Cardiac muscle cell (in vitro differentiated cells and primary cell): ENCODE data around the gene DEPDC5. TPM values are rescaled to one million over a fixed set of nuclear protein-coding genes. Genes with fewer than 3 reads are reported as not detected.

Source experiments
- DNase-seq, 2 donors: peaks; one replicate each; pipeline versions ENCODE4 v3.0.0 to v3.0.0-alpha.2; 2010 to 2017; ENCODE audit warnings: low read depth in 1 of 2, low spot score in 1 of 2
- H3K27ac ChIP-seq: fragments of 200-600 bp; sonication (generic); 2 replicates; pipeline ENCODE4 v1.5.1; 2016
- H3K27me3 ChIP-seq: fragments of 200-600 bp; sonication (generic); 2 replicates; pipeline ENCODE4 v1.6.0; 2016; ENCODE audit warnings: control low read depth
- H3K36me3 ChIP-seq: fragments of 200-600 bp; sonication (generic); 2 replicates; pipeline ENCODE4 v1.5.1; 2016; ENCODE audit warnings: control low read depth
- H3K4me1 ChIP-seq: fragments of 200-600 bp; sonication (generic); 2 replicates; pipeline ENCODE4 v1.8.1; 2017; ENCODE audit warnings: low read depth, mild to moderate bottlenecking, mixed run types
- H3K4me3 ChIP-seq: fragments of 200-600 bp; sonication (generic); 2 replicates; pipeline ENCODE4 v1.5.1; 2016; ENCODE audit warnings: mild to moderate bottlenecking
- H3K9me3 ChIP-seq: fragments of 200-600 bp; sonication (generic); 2 replicates; pipeline ENCODE4 v1.5.1; 2017; ENCODE audit warnings: low read depth, mild to moderate bottlenecking, control low read depth
- CTCF ChIP-seq: IDR thresholded peaks from 2 replicates; pipeline ENCODE4 v1.5.1; 2012; ENCODE audit warnings: low read depth, mild to moderate bottlenecking, low read length
- polyA plus RNA-seq: library from polyadenylated mRNA; unstranded; fragments of >200 nt; fragmentation: Nextera tagmentation; extraction: Ambion mirVana; gene quantifications from 2 replicates; pipeline ENCODE4 v1.2.1, GENCODE V29; 2016
- total RNA-seq: library from RNA; depleted of rRNA; stranded (reverse); fragments of >200 nt; gene quantifications from 2 replicates; pipeline ENCODE4 v1.2.3, GENCODE V29; 2016

Gene DEPDC5
- total and polyA plus RNA-seq, 2 experiments from 2014 or later = 18.2 to 30.6 TPM

- Histone ChIP-seq H3K27me3 (no peaks in the 10 kb centered on the region), H3K4me1 (peaks cover 5% of the 10 kb centered on the region), H3K4me3 (no peak overlapping the region), H3K9me3 (no peaks in the 10 kb centered on the region), H3K27ac (no peak overlapping the region), H3K36me3 (no peaks in the 10 kb centered on the region)
- DNase-seq = no peak
- no peak for TF ChIP-seq CTCF
Observed at GRCh38 chr22:31933406-31933805, 179.6 kb downstream of the DEPDC5 start.

DNA sequence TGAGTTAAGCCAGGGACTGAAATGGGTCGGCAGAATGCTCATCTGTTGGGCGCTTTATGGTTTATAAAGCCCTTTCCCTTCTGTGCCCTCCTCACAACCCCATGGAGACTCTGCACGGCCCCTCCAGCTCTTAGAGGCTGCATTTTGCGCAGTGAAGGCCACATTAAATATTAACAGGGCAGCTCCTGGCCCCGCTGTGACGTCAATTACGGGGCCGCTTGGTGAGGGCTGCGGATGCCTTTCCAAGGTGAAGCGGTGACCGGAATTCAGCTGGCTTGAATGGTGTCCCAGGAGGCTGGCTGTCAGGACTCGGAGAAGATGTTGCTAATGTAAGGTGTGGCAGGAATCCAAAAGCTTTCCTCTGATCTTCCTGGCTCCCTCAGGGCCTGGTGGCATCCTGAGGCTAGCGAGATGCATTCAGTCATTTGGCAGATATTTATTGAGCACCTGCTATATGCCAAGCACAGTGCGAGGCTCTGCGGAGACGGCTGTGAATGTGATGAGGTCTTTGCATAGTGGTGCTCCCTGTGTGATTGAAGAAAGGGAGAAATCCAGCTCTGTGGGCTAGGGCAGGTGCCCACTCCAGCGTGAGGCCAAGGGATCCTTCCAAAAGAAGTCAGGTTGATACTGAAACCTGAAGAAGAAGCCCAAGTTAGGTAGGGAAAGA lies 180.1 kb downstream of the DEPDC5 start:
- Histone ChIP-seq H3K27ac (no peak overlapping the region), H3K36me3 (no peaks in the 10 kb centered on the region), H3K4me1 (peaks cover 5% of the 10 kb centered on the region), H3K9me3 (no peaks in the 10 kb centered on the region), H3K27me3 (no peaks in the 10 kb centered on the region), H3K4me3 (no peak overlapping the region)
- no peak for DNase-seq
- TF ChIP-seq CTCF = no peak

DNA sequence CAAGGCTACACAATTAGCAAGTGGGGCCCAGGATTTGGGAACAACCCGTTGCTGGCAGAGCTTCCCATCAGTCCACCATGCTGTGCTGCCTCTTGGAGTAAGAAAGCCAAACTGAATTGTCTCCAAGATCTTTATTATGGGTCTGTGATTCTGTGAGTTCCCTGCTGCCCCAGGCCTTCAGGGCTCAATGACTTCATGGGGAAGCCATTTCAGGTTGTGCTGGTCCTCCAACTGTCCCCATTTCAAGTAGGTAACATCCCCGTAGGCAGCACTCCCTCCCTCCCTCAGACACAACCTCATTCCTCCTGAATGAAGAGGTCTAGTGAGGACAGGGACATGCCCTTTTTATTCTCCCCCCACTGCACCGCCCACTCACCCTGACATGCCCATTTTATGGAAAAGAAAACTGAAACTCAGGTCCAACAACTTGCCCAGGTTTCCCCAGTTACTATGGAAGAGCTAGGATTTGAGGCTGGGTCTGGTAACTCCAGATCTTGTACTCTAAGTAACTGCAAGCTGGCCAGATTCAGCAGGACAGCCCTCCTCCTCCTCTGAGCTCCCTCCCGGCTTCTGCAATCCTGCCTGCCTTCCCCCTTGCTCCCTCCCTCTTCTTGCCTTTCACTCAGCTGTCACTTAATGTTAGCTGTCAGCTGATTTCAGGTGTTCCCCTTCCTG lies 182.3 kb downstream of the DEPDC5 start:
- Histone ChIP-seq H3K27ac (no peak overlapping the region), H3K4me3 (no peak overlapping the region), H3K4me1 (peaks cover 5% of the 10 kb centered on the region), H3K9me3 (no peaks in the 10 kb centered on the region), H3K27me3 (no peaks in the 10 kb centered on the region), H3K36me3 (no peaks in the 10 kb centered on the region)
- DNase-seq = no peak
- TF ChIP-seq CTCF = no peak

DNA sequence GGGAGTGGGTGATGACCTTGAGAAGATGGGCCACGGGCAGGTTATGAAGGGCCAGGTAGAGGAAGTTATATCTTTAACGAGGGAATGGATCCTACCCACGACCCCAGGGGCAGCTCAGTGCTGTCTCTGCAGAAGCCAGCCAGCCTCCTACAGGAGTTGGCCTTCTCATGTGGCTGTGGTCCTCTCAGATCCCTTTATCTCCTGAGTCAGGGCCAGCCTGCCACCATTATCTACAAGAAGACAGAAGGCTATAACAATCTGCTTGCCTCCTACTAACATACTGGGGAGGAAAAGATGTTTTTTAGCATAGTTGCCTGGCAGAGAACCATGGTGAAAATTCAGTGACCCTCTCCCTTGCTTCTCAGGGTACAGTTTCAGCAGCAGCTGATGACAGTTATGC lies 183.5 kb downstream of the DEPDC5 start:
- TF ChIP-seq CTCF = no peak
- Histone ChIP-seq H3K4me1 (peaks cover 5% of the 10 kb centered on the region), H3K9me3 (no peaks in the 10 kb centered on the region), H3K4me3 (no peak overlapping the region), H3K27me3 (no peaks in the 10 kb centered on the region), H3K36me3 (no peaks in the 10 kb centered on the region), H3K27ac (no peak overlapping the region)
- peak in 1 of 2 donors; percentile 19 for DNase-seq

GRCh38 chr22:31938296-31938695 lies 184.5 kb downstream of the DEPDC5 start:
- Histone ChIP-seq H3K4me1 (peaks cover 5% of the 10 kb centered on the region), H3K36me3 (no peaks in the 10 kb centered on the region), H3K27ac (no peak overlapping the region), H3K9me3 (no peaks in the 10 kb centered on the region), H3K4me3 (no peak overlapping the region), H3K27me3 (no peaks in the 10 kb centered on the region)
- DNase-seq = no peak
- TF ChIP-seq CTCF = no peak
